Stimulated activated CD4-positive, alpha-beta T cell treated with anti-CD3 and anti-CD28 coated beads, Interleukin-12 subunit alpha, Interleukin-12 subunit beta, amount 100 ng/mL, for 24 hours (primary cell): ENCODE results near the gene KRT4.

Experiments
- DNase-seq, 2 experiments: peaks; one replicate each; pipeline ENCODE4 v3.0.0-alpha.2; 2020; ENCODE audit warnings: low read depth in 2 of 2

KRT4 gene

DNA sequence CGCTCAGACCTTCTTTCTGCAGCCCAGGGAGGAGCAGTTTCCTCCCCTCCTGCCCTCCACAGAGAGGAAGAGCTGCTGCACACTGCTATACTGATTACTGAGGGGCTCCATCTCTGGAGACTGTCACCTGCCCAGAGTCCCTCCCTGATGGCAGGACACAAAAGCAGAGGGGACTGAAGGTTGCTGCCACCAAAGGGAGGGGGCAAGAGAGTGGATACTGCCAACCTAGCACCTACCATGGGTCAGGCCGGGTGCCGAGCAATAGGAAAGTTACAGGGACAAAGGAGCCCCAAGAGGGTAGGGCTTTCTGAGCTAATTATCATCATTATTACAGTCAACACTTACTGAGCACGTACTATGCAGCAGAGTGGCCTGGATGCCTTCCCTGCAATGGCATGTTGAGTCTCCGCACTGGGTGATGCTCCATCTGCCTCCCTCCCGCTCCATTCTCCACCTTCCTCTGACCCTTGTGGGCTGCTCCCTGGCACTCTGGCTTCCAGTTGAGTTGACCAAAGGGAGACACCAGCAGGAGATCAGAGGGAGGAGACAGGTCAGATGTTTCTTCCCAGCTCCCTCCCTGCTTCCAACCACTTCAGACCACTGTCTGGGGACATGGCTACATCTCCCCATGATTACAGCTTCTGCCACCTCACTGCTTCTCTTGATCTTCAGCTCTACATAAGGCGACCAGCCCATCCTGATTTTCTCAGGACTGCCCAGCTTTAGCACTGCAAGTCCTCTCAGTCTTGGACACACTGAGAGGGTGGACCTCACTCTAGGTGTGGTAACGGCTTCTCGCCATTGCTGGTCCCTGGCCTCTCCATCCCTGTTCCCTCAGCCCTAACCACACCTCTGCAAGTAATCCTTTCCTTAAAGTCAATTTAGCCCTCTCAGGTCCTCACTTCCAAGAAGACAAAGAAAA is 22.8 kb upstream of the KRT4 start:
- DNase-seq: no peak

DNA sequence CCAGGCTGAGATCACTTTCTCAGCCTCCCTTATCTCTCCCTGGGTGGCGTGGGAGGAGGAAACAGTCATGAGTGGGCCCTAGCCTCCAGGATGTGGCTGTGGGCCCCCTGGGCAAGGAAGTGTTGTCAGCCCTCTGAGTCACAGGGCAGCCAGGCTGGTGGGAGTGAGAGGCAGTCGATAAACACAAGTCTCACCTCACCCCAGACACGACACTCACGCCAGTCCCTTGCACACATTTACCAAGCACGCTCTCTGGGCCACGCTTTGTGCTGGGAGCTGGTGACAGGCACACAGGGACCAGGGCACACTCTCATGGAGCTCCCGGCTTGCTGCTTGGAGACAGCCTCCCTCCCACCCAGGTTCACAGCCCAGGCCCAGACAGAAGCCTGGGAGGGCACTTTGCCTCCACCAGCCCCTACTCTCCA is 22.1 kb upstream of the KRT4 start:
- DNase-seq: peak; percentile 24 to 35

DNA sequence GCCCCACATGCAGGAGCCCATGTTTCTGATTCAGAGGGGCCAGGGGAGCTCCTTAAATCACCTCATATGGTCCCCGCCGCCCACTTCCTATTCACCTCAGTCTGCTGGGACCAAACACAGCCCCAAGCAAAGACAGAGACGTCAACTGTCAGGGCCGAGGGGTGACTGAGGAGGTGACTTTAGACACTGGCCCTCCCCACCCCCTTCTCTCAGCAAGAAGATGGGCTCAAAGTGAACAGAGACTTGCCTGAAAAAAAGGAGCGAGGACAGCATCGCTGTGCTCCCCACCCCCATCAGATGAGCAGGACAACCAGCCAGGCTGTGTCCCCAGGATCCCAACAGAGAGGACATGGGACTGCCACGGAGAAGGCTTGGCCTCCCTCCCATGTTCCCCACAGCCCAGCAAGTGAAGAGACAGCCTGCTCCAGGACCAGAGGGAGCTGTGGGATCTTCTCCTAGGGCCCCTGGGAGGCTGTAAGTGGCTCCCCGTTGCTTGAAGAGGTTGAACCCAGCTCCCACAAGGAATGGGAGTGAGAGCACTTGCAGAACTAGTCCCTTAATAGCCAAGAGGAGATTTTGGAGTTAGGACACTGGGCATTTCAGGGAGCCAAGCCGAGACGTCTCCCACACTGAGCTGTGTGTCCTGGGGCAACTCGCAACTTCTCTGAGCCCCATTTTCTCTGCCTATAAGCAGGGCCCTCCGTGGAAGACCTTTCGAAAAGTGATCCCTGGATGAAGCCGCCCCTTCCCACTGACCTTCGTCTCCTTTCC is 21.5 kb upstream of the KRT4 start:
- no peak for DNase-seq

DNA sequence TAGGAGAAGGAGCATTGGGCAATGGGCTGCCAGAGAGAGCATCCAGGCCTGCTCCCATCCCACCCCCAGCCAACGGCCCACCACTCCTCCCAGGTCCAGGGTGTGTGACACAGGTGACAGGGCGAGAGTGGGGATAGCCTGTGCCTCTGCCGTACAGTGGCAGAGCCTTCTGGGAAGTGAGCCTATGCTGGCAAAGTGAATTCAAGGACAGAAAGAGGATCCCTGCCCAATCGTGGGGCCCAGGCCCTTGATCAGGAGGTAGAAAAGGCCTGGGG is 20.7 kb upstream of the KRT4 start:
- no peak for DNase-seq

DNA sequence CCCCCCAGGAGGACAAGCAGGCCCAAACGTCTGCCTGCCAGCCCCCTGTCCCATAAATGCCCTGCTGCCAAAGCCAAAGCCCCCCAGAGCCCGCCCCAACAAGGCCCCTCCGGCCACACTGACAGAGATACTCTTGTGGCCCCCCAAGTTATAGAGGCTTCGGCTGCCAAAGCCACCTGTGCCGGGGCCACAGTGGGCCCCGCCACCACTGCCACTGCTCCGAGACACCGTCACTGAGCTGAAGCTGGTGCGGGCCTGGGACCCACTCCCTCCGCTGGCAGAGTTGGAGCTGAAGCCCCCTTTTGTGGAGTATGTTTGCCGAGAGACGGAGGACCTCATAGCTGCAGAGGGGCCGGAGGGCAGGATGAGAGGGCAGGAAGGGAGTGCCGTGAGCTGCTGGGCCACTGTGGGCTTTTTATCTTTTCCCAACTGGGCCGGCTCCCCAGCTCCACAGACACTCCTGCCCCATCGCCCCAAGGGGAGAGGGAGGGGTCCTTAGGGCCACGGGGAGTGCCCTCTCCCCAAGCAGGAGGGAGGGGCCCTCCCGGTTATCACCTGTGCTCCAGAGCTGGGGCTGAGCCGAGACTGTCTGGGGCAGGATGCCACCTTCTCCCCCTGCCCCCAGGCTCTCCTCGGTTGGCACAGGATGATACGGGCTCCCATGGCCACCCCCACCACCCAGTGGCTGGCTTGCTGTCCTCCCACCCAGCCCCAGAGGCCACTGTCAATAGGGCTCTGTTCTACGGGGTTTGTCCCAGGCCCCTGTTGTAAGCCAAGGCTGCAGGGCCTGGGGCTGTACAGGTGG is 20.2 kb upstream of the KRT4 start, which contains the start of gene KRT79:
Gene KRT79, minus strand, starts transcription at position 390 of the 805 bp plus-strand sequence. Its CDS starts 51 bp downstream, at position 339.
- no peak for DNase-seq

DNA sequence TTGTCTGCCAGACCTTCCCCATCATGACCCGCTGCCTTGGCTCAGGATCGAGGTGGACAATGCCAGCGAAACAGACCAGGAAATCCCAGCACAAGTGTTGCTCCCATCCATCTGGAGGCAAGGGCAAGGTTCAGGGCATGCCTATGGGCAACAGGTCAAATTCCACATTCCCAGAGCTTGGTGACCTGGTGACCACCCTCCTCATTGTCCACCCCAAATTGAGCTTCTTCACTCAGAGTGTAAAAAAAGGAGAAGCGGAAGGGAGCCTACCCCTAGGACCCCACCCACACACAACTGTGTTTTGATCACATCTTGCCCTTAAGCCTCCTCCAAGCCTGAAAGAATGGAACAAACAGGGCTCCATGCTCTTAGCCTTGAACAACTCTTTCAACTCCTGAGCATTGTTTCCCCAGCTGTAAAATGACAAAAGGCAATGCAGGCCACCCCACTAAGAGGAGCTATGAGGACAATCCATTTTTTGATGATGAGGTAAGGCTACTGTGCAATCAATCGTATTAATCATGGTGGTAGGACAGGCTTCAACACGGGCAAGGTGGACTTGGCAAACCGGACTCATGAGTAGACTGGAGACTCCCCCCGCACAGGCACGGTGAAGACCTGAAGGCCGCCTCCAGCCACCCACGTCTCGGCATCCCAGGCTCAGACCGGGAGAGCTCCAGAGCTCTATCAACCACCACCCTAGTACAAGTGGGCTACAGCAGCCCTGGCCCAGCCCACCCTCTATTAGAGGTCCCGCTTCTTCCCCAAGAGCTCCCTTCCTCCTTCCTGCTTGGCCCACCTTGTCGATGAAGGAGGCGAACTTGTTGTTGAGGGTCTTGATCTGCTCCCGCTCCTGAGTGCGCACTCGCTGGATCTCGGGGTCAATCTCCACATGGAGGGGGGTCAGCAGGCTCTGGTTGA is 19.3 kb upstream of the KRT4 start:
- DNase-seq: no peak

DNA sequence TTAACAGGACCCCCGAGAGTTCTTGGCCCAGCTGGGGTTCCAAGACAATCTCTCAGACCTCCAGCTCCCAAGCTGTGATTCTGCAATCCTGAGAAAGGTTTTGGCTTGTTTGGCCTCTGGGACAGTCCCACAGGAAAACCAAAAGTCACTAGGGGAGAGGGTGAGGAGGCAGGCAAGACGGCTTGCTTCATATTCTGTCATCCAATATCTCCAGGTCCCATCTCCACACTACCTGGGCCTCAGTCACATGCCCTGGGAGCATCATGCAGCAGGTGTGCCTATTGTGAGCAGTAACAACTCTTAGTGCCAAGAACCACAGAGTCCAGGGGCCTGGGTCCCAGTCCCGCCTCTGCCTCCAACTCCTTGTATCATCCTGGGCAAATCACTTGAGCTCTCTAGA is 18.5 kb upstream of the KRT4 start:
- no peak for DNase-seq

DNA sequence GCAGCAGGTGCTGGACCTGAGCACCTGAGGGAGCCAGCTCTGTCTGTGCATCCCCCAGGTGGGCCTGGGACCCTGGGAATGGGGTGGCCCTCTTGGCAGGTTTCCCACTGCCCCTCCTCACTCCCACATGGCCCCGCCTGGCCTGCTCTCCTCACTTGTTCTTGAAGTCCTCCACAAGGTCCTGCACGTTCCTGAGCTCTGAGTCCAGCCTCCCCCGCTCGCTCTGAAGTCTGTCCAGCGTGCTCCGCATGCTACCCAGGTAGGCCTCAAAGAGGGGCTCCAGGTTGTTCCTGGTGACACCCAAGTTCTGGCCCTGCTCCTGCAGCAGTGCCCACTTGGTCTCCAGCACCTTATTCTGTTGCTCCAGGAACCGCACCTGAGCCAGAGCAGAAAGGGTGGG is 17.3 kb upstream of the KRT4 start:
- no peak for DNase-seq

DNA sequence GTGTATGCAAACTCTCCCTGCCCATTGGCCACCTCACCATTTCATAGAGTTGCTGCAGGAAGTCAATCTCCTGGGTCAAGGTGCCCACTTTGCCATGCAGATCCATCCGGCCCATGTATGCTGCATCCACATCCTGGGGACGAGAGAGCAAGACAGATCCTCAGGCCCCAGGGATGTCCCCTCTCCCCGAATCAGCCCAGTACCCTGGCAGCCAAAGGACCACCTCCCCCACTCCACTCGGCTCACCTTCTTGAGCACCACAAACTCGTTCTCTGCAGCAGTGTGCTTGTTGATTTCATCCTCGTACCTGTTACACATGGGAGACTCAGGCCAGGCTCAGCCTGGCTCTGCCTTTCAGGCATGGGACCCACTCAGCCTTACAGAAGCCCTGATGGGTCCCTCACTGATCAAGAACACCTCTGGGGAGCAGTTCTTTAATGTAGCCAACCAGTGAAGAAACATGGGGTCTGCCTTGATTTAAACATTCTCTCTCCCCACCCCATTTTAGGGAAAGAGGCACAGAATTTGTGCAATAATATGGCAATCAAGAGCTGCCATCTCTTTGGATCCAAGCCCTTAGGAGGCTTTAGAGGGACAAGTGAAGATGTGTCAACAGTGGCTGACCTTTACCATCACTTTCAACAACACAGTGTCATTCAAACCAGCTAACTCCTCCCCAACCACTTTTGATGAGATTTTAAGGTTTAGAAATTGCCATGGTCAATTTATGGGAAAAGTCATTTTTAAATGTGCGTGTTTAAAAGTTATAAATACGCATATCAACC is 16.3 kb upstream of the KRT4 start:
- DNase-seq: no peak

DNA sequence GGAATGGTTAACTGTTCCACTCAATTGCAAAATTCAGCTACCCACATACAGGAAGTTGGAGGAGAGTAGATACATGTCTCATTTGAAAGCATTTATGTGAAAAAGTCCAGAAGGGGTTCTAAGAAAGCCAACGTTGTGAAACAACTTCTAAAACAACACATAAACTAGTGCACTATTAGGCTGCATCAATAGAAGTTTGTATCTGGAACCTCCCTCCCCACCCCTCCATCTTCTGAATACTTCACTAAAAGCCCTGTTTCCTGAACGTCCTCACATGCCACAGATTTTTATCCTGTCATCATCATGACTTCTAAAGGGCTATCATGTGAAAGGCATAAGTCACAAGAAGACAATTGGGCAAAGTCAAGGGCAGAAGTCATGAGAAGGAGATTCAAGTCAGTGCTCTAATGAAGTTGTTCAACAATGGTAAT is 14.7 kb upstream of the KRT4 start:
- no peak for DNase-seq

DNA sequence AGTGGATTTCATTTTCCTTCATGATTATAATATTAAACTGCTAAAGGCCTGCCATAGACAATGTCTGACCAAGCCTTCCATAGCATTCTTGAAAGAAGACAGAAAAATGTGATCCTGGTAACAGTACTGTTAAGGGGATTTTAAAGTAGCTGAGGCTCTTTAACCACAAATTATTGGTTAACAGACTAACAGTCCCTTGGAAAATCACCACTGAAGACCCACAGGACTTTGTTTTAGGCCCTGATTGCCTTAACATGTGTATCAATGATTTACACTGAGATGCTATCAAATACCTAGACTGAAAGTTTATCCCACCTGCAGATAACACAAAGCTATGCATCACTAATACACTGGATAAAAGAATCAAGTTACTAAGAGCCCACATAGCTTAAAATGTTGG is 14.2 kb upstream of the KRT4 start:
- DNase-seq: no peak

DNA sequence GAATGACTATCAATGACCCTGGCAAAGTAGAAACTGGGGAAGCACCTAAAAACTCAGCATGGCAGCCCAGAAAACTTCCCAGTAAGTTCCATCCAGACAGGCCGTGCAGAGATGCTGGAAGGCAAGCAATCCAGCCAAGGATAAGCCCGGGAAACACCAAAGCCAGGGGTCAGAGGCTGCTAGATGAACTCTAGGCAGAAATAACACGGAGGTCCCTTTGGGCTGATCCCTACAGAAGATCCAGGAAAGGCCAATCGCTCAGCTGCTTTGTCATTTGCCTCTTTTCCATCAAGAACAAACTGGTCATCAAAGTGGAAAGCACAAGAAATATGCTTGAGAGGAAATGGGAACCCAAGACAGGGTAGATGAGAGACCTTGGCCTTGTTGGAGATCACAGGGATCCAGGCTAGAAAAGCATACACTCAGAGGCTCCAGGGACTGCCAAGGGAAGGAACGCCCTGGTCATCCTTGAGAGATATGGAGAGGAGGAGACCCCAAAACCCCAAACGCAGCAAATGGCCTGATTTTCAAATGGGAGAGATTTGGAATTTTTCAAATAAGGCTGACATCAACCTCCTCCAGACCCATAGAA is 13.7 kb upstream of the KRT4 start:
- DNase-seq: no peak

DNA sequence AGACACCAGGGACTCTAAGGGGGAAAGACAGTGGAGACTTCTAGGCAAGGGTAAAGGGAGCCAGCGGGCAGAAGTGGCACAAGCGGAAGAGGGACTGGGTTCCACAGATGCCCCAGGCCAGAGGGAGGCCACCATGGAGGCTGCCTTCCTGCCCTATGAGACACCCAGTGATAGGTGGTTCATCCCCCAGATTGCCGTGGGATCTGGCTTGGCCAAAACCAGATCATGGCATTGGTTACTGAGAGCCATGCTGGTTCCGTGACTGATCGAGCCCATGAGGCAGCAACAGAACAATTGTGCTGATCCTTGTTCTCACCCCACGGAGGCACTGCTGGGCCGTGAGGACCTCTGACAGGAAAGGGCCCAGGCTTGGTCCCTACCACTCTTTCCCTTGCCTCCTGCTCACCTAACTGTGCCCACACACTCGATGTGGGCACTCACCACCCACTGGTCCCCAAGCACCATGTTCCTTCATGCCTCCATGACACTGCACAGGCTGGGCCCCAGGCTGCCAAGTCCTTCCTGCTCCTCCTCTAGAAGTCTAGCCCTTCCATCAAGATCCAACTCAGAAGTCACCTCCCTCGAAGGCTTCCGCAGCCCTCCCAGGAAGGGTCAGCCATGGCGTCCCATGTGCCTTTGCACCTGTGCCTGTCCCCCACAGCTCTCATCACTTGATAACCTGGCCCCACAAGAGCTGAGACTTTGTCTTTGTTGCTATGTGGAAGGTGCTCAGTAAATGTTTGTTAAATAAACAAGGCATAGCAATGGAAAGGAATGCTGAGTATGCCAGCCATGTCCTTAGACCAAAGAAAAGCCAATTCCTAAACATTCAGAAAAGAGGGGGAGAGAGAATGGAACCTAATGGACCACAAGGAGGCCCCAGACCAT is 12.9 kb upstream of the KRT4 start:
- no peak for DNase-seq

DNA sequence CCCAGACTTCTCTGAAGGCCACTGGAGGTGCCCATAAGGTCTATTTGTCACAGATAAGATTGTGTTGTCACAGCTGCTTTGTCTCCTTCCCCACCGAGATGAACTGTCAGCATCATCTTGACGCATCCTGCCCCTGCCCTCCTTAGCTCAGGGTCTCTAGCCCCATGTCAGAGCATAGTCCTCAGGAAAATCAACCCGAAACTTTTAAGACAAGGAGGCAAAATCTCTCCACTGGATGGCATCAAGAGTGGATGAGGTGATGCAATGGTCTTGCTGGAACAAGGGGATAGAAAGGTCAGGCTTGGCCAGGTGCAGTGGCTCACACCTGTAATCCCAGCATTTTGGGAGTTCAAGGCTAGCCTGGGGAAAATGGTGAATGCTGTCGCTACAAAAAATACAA is 12.0 kb upstream of the KRT4 start:
- no peak for DNase-seq

DNA sequence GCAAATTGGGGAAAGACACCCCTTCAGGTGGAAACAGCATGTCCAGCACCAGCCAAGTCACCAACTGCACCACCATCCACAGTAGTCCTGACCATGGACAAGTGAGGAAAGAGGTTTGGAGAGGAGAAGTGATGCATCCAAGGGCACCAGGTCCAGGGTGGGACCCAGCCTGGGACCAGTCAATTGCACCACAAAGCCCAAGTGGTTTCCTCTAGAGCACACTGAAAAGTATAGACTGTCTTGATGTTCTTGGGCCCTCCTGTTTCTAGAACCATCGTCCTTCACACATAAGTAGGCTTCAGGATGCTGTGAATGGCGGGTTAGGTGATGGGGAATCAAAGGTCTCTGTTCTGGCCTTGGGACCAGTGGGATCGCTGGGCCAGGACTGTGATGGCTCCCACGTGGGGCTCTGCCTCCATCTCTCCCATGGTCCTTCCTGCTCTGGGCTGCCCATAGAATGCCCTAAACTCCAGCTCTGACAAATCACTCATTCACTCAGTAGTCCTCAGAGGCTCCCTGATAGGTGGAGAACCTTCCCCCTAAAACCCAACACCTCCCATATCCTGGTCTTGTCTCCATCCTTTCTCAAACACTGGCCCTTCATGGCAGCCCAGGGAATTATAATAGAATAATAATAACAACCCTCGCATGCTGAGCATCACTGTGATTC is 11.0 kb upstream of the KRT4 start:
- no peak for DNase-seq

DNA sequence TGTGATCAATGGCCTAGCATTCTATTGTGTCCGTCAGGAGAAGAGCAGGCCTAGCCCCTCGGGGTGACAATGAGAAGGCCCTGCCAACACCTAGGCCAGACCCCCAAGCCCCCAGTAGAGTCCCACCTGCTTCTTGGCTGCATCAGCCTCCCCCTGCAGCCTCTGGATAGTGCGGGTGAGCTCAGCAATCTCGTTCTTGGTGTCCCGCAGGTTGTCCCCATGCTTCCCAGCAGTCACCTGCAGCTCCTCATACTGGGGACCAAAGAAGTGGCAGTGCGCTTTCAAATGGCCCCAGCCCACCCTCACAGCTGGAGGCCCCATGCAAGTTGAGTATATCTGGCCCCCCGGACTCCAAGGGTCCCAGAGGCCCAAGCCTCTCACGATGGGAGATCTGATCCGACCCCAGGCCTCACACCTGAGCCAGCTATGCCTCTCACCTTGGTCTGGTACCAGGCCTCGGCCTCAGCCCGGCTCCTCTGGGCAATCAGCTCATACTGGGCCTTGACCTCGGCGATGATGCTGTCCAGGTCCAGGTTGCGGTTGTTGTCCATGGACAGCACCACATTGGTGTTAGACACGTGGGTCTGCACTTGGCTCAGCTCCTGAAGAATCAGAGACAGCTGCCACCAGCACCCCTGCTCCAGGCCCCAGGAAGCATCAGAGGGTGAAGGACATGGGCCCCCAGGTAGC is 10.0 kb upstream of the KRT4 start:
- DNase-seq: no peak

DNA sequence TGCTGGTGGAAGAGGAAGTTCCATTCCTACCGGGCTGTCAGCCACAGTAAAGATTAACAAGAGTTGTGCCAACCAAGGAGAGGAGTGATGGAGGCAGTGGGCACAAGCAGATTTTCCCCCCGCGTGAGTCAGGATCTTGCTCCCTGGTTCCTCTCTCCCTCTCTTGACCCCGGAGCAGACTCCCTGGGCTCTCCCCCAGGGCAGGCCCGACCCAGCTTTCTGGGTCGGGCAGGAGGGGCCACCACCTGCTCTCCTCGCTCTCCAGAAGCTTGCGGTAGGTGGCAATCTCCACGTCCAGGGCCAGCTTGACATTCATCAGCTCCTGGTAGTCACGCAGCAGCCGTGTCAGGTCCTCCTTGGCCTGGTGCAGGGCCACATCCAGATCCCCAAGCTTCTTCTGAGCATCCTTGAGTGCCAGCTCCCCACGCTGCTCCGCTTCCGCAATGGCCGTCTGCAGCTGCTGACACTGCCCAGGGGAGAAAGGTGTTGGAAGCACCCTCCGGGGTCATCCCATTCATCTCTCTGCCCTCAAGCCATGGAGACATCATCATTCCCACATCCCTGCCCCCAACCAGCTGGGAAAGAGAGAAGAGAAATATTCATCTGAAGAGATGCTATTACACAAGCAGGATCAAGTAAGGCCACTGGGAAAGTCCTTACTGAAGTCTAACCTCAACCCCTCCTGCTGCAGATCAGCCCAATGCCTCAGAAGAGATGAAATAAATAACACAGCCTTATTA is 9.0 kb upstream of the KRT4 start:
- no peak for DNase-seq
